Measurements from ENCODE around the gene CRACR2A.

DNA sequence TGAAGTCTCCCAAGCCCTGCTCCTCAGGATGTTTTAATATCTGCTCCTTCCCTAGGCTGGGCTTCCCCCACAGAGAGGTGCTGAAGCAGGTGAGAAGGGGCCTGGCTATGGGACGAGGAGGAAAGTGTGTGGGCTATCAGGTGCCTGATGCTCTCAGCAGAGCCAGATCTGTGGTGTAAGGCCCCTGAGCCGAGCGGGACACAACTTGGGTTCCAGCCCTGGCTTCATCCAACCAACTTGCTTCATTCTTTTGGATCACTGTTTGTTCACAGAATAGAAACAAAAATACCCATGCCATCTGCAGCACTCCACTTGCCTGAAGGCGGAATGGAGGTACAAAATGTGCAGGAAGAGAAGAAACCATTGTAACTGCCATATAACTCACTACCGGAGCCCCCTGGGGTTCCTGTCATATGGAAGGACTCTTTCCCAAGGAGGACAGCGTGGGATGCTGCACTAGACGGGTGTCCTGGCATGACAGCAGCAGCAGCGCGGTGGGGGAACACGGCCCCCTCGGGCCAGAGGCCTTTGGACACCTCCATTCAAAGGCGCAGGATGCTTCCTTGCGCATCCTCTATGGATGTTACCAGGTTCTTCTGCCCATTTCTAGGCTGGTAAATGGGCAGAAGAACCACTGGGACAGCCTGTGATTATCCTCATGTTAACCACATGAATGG lies 95.8 kb downstream of the CRACR2A start:
- TF ChIP-seq CTCF (conservative IDR thresholded peaks at IDR 0.05; ENCODE audit: low read depth, low read length): no peak
- TF ChIP-seq EZH2 (IDR thresholded peaks at IDR 0.05; ENCODE audit: low read length, unreplicated experiment): no peak
- no peak for TF ChIP-seq EZH2phosphoT487 (IDR thresholded peaks at IDR 0.05; ENCODE audit: borderline replicate concordance, low read length)
